SU-DHL-6 (cell line): ENCODE data around the gene RPS6KA2.

Experiments used
- H2AFZ ChIP-seq: fragments of 200-600 bp; sonication (generic); 2 replicates; pipeline ENCODE4 v1.6.1; 2014; ENCODE audit warnings: low read depth, mild to moderate bottlenecking, moderate library complexity, mixed read lengths, antibody characterized with exemption, low read length; ENCODE audit not compliant: severe bottlenecking
- H3F3A ChIP-seq: fragments of 200-600 bp; shearing (Covaris generic); 2 replicates; pipeline ENCODE4 v1.6.0; 2016; ENCODE audit warnings: antibody characterized with exemption, mild to moderate bottlenecking; ENCODE audit not compliant: insufficient read depth
- H3K27ac ChIP-seq: fragments of 200-600 bp; sonication (generic); 2 replicates; pipeline ENCODE4 v1.5.1; 2016; ENCODE audit warnings: low read depth, mild to moderate bottlenecking, low read length, moderate library complexity, mixed read lengths
- H3K27me3 ChIP-seq: fragments of 200-600 bp; sonication (generic), shearing (Covaris generic); 2 replicates; pipeline ENCODE4 v1.6.0; 2014; ENCODE audit warnings: mild to moderate bottlenecking, low read length
- H3K36me3 ChIP-seq: fragments of 200-600 bp; sonication (generic); 2 replicates; pipeline ENCODE4 v1.6.1; 2014; ENCODE audit warnings: mild to moderate bottlenecking, low read length, mixed read lengths
- H3K4me2 ChIP-seq: fragments of 300-600, 200-600 bp; shearing (Covaris generic), sonication (generic); 2 replicates; pipeline ENCODE4 v1.6.0; 2014; ENCODE audit warnings: low read length, low read depth, mild to moderate bottlenecking; ENCODE audit not compliant: poor library complexity, severe bottlenecking
- H3K4me3 ChIP-seq: fragments of 200-600 bp; sonication (generic); 2 replicates; pipeline ENCODE4 v1.5.1; 2014; ENCODE audit warnings: antibody characterized with exemption, low read length, mild to moderate bottlenecking, mixed read lengths; ENCODE audit not compliant: insufficient read depth, poor library complexity, severe bottlenecking
- H3K79me2 ChIP-seq: fragments of 200-600 bp; sonication (generic); 2 replicates; pipeline ENCODE4 v1.6.1; 2014; ENCODE audit warnings: mild to moderate bottlenecking, low read length, moderate library complexity; ENCODE audit not compliant: insufficient read depth
- H3K9ac ChIP-seq: fragments of 200-600 bp; sonication (generic); 2 replicates; pipeline ENCODE4 v1.7.0; 2014; ENCODE audit warnings: mild to moderate bottlenecking, low read length
- H3K9me2 ChIP-seq: fragments of 200-600 bp; sonication (generic); replicated peaks from 2 replicates; pipeline ENCODE4 v1.6.1; 2014; ENCODE audit warnings: low read length; ENCODE audit not compliant: insufficient read depth
- H3K9me3 ChIP-seq: fragments of 200-600 bp; sonication (generic); 2 replicates; pipeline ENCODE4 v1.6.1; 2014; ENCODE audit warnings: low read length, mixed read lengths; ENCODE audit not compliant: insufficient read depth
- H4K20me1 ChIP-seq: fragments of 200-600 bp; sonication (generic); 2 replicates; pipeline ENCODE4 v1.6.1; 2014; ENCODE audit warnings: low read depth, mild to moderate bottlenecking, antibody characterized with exemption, low read length, moderate library complexity, mixed read lengths
- EZH2phosphoT487 ChIP-seq: fragments of 200-600 bp; sonication (generic), shearing (Covaris generic); conservative IDR thresholded peaks from 2 replicates; pipeline ENCODE4 v1.6.1; 2018; ENCODE audit warnings: mild to moderate bottlenecking, antibody characterized with exemption, low read length, moderate library complexity, mixed read lengths
- TF ChIP-seq, protein P1 (sequence below): fragments of 200-600 bp; sonication (generic); IDR thresholded peaks from one replicate; pipeline ENCODE4 v1.5.1; 2017; ENCODE audit warnings: antibody characterized with exemption, mild to moderate bottlenecking, low read length, moderate library complexity; ENCODE audit not compliant: insufficient read depth, poor library complexity, severe bottlenecking

Gene RPS6KA2

DNA sequence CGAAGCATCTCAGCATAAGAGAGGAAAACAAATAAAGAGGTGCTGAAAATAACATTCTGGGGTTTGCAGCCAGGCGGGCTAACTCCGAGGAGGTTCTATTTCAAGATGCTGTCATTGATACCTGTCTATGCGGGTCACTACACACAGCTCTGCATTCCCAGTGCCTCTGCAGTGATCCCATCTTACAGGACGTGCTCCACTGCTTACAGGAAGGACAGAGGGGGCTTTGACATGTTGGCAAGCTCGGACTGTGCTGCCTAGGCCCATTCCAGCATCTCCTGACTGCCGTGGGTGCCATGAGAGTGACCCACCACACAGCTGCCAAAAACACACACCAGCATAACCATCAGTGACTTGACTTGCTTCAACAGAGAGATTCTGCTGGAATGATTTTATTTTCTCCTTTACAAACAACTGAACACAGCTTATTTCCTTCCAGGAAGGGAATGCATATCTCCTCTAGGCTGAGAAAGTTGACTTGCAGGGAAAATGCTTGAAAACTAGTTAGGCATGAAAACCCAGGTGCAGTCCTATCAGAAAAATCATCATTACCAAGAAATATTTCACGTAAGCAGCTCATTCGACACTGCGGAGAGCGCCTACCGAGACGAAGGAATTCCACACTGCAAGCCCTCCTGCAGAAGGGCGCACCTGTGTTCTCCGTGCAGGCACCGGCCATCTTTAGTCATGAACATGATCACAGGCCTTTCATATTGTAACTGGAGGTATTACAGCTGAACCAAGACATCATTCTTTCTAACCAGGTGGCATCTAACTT lies 103.1 kb downstream of the RPS6KA2 start:
- Histone ChIP-seq H4K20me1 (no peaks in the 10 kb centered on the region), H3F3A (no peaks in the 10 kb centered on the region), H3K27ac (no peak overlapping the region), H2AFZ (no peak overlapping the region), H3K9me2 (no peaks in the 10 kb centered on the region), H3K9ac (no peak overlapping the region), H3K4me2 (no peak overlapping the region), H3K9me3 (no peaks in the 10 kb centered on the region), H3K27me3 (no peaks in the 10 kb centered on the region), H3K4me3 (no peak overlapping the region), H3K36me3 (no peaks in the 10 kb centered on the region), H3K79me2 (no peaks in the 10 kb centered on the region)
- no peak for TF ChIP-seq EZH2phosphoT487

DNA sequence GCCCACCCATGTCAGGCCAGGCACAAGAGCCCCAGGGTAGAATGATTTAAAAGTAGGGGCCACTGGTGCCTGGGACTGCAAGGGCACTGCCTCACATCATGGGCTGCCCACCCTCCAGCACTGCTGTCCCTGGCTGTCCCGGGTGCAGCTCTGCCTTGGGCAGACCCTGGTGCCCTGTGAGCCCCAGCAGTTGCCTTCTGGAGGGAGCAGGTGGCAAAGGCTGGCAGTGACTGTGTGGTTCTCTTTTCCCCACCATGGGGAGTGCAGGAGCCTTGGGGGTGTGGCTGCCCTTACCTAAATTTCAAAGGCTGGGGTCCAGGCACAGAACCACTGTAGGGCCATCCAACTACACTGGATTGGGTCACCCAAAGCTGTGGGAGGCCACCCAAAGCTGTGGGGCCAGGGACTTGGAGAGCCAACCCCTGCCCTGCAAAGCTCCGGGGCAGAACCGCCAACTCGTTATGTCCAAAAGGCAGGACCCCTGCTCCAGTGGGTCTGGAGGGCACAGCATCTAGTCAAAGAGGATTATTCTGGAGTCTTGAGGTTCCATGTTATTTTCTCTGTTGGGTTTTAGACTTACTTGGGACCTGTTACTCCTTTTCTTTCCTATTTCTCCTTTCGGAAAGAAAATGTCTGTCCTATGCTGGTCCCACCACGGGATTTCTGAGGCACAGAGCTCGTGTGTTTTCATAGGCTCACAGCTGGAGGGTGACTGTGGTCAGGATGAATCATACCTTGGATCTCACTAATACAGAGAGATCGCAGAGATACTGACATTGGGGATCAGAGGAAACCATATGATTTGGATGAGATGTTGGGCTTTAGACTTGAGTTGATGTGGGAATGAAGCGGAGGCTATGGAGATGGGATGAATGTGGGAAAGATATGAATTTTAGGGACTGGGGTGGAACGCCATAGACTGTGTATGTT lies 105.9 kb downstream of the RPS6KA2 start:
- no peaks in the 10 kb centered on the region for H3K9me2 ChIP-seq
- H3K79me2 ChIP-seq, result no peaks in the 10 kb centered on the region
- no peaks in the 10 kb centered on the region for H3F3A ChIP-seq
- TF ChIP-seq, protein P1, sequence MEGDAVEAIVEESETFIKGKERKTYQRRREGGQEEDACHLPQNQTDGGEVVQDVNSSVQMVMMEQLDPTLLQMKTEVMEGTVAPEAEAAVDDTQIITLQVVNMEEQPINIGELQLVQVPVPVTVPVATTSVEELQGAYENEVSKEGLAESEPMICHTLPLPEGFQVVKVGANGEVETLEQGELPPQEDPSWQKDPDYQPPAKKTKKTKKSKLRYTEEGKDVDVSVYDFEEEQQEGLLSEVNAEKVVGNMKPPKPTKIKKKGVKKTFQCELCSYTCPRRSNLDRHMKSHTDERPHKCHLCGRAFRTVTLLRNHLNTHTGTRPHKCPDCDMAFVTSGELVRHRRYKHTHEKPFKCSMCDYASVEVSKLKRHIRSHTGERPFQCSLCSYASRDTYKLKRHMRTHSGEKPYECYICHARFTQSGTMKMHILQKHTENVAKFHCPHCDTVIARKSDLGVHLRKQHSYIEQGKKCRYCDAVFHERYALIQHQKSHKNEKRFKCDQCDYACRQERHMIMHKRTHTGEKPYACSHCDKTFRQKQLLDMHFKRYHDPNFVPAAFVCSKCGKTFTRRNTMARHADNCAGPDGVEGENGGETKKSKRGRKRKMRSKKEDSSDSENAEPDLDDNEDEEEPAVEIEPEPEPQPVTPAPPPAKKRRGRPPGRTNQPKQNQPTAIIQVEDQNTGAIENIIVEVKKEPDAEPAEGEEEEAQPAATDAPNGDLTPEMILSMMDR, result no peak
- TF ChIP-seq EZH2phosphoT487, result no peak
- no peak overlapping the region for H3K4me3 ChIP-seq
- no peaks in the 10 kb centered on the region for H3K36me3 ChIP-seq
- no peak overlapping the region for H3K9ac ChIP-seq
- no peak overlapping the region for H3K27ac ChIP-seq
- H3K27me3 ChIP-seq, result no peaks in the 10 kb centered on the region
- no peaks in the 10 kb centered on the region for H4K20me1 ChIP-seq
- no peaks in the 10 kb centered on the region for H3K9me3 ChIP-seq
- no peak overlapping the region for H3K4me2 ChIP-seq
- H2AFZ ChIP-seq, result no peak overlapping the region

DNA sequence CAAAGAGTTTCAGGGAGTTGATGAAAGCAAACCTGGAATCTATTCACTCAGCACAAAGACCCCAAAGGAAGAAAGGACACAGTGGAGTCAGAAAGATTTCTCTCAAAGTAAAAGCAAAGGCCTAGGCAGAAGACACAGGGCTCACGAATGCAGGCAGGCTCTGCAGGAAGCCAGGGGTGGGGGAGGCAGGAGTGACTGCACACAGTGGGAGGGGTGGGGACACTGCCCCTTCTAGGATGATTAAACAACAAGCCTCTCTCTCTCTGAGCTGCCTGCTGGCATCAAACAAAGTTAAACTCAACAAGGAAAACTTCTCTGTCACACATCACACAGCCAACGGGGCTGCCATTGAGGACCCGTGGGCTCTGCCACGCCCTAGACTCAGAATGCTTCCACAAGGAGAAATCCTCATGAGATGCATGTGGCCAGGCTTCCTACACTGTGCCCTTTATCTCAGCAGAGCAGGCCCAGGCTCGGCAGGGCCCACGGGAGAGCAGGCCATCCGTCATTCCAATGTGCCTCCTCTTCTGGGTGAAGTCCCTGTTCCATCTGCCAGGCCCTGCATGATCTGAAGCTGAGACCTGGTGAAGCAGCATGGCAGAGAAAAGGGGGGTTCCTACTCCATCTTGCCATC lies 110.7 kb downstream of the RPS6KA2 start:
- Histone ChIP-seq H3K27ac (no peak overlapping the region), H3K4me2 (no peak overlapping the region), H3K27me3 (no peaks in the 10 kb centered on the region), H2AFZ (no peak overlapping the region), H3K9me2 (no peaks in the 10 kb centered on the region), H3K79me2 (no peaks in the 10 kb centered on the region), H3F3A (no peaks in the 10 kb centered on the region), H3K36me3 (no peaks in the 10 kb centered on the region), H3K9me3 (no peaks in the 10 kb centered on the region), H3K4me3 (no peak overlapping the region), H3K9ac (no peak overlapping the region), H4K20me1 (no peaks in the 10 kb centered on the region)
- TF ChIP-seq, protein P1, result no peak
- no peak for TF ChIP-seq EZH2phosphoT487
